DLD1 (cell line): ENCODE measurements around the gene DIP2C.

Experiments
- in situ Hi-C: cut with HindIII; loops from 2 replicates; pipeline ENCODE4 v1.10.0; 2017; ENCODE audit warnings: low sequenced_read_pairs

DIP2C gene

GRCh38 chr10:507908-508444 is 181.5 kb downstream of the DIP2C start:
- in situ Hi-C loops, result no loop called here

GRCh38 chr10:507355-507699 is 182.1 kb downstream of the DIP2C start:
- in situ Hi-C loops, result no loop called here

- in situ Hi-C loops, result no loop called here
Measured at GRCh38 chr10:506451-507354, 182.8 kb downstream of the DIP2C start.

- in situ Hi-C loops, result no loop called here
Measured at GRCh38 chr10:505419-505818, 184.0 kb downstream of the DIP2C start.

GRCh38 chr10:504806-505205 is 184.7 kb downstream of the DIP2C start:
- in situ Hi-C loops, result no loop called here

GRCh38 chr10:504121-504611 is 185.3 kb downstream of the DIP2C start:
- in situ Hi-C loops, result no loop called here

- in situ Hi-C loops, result no loop called here
Measured at GRCh38 chr10:501596-501995, 187.9 kb downstream of the DIP2C start.

GRCh38 chr10:500876-501275 is 188.6 kb downstream of the DIP2C start:
- in situ Hi-C loops, result no loop called here

- in situ Hi-C loops, result no loop called here
Measured at GRCh38 chr10:499991-500390, 189.5 kb downstream of the DIP2C start.

- in situ Hi-C loops, result no loop called here
Measured at GRCh38 chr10:498760-499435, 190.6 kb downstream of the DIP2C start.

- in situ Hi-C loops, result no loop called here
Measured at GRCh38 chr10:497898-498451, 191.5 kb downstream of the DIP2C start.

GRCh38 chr10:497289-497688 is 192.2 kb downstream of the DIP2C start:
- in situ Hi-C loops, result no loop called here

GRCh38 chr10:494556-494955 is 194.9 kb downstream of the DIP2C start:
- in situ Hi-C loops, result no loop called here

GRCh38 chr10:494149-494542 is 195.3 kb downstream of the DIP2C start:
- in situ Hi-C loops, result no loop called here

GRCh38 chr10:493391-494148 is 195.9 kb downstream of the DIP2C start:
- in situ Hi-C loops, result no loop called here

- in situ Hi-C loops, result no loop called here
Measured at GRCh38 chr10:492836-493235, 196.6 kb downstream of the DIP2C start.

GRCh38 chr10:491667-492424 is 197.6 kb downstream of the DIP2C start:
- in situ Hi-C loops, result no loop called here

GRCh38 chr10:490891-491571 is 198.4 kb downstream of the DIP2C start:
- in situ Hi-C loops, result no loop called here

GRCh38 chr10:490256-490655 is 199.2 kb downstream of the DIP2C start:
- in situ Hi-C loops, result no loop called here

GRCh38 chr10:489330-489729 is 200.1 kb downstream of the DIP2C start:
- in situ Hi-C loops, result no loop called here
